ENCODE measurements around the gene AUTS2. TPM values are rescaled to one million over a fixed set of nuclear protein-coding genes. Genes with fewer than 3 reads are reported as not detected.
A peak's percentile ranks its signal among the peaks of the same experiment; 100 is the strongest.

Gene AUTS2
- polyA plus RNA-seq, 1 donor from 2014 or later, result 97.3 TPM

DNA sequence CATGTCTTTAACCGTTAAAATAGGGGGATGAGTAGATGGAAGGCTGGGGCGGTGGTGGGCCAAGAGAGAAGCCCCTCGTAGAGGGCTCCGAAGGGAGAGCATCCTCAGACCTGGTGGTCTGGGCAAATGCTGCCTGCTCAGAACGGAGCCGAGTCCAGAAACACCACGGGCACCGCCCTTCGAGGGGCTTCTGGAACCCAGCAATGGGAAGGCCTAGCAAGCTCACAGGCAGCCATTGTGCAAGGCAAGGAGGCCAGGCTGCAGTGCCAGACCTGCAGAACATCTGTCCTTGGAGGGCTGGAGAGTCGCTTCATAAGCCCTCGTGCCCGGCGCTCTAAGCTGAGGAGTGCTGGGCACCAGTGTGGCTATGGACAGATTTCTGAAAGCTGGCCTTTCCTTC, 889.6 kb downstream of the AUTS2 start:
- Histone ChIP-seq H3K27ac (ENCODE audit: low read length) (peak overlapping the region; percentile 64), H3K4me2 (ENCODE audit: low read length) (no peak overlapping the region), H3K9me3 (ENCODE audit: low read length) (no peaks in the 10 kb centered on the region), H3K9me2 (ENCODE audit: insufficient read depth, low read length) (no peaks in the 10 kb centered on the region), H4K20me1 (ENCODE audit: insufficient read depth) (no peaks in the 10 kb centered on the region), H3K36me3 (ENCODE audit: insufficient read depth, low read length) (no peaks in the 10 kb centered on the region), H3K27me3 (ENCODE audit: insufficient read depth, low read depth, low read length) (no peaks in the 10 kb centered on the region), H3K79me2 (replicated peaks; ENCODE audit: insufficient read depth, low read length) (no peaks in the 10 kb centered on the region), H2AFZ (ENCODE audit: low read depth, low read length) (no peak overlapping the region), H3K4me3 (ENCODE audit: low read length) (peak overlapping the region; percentile 37), H3F3A (ENCODE audit: insufficient read depth, low read length, poor library complexity, severe bottlenecking) (peaks cover 12% of the 10 kb centered on the region), H3K9ac (ENCODE audit: low read length) (peak overlapping the region; percentile 30)
- TF ChIP-seq RAD21 (conservative IDR thresholded peaks at IDR 0.05) (no peak), POLR2AphosphoS5 (IDR thresholded peaks at IDR 0.05) (no peak), EP300 (conservative IDR thresholded peaks at IDR 0.05; ENCODE audit: poor library complexity, severe bottlenecking) (no peak), MXI1 (conservative IDR thresholded peaks at IDR 0.05; ENCODE audit: poor library complexity, severe bottlenecking) (no peak), EZH2 (IDR thresholded peaks at IDR 0.05; ENCODE audit: borderline replicate concordance, insufficient read depth, low read length, poor library complexity, severe bottlenecking) (no peak), TAF1 (IDR thresholded peaks at IDR 0.05; ENCODE audit: low read depth) (no peak), SMC3 (conservative IDR thresholded peaks at IDR 0.05; ENCODE audit: poor library complexity) (no peak)
- TF ChIP-seq, protein P1, sequence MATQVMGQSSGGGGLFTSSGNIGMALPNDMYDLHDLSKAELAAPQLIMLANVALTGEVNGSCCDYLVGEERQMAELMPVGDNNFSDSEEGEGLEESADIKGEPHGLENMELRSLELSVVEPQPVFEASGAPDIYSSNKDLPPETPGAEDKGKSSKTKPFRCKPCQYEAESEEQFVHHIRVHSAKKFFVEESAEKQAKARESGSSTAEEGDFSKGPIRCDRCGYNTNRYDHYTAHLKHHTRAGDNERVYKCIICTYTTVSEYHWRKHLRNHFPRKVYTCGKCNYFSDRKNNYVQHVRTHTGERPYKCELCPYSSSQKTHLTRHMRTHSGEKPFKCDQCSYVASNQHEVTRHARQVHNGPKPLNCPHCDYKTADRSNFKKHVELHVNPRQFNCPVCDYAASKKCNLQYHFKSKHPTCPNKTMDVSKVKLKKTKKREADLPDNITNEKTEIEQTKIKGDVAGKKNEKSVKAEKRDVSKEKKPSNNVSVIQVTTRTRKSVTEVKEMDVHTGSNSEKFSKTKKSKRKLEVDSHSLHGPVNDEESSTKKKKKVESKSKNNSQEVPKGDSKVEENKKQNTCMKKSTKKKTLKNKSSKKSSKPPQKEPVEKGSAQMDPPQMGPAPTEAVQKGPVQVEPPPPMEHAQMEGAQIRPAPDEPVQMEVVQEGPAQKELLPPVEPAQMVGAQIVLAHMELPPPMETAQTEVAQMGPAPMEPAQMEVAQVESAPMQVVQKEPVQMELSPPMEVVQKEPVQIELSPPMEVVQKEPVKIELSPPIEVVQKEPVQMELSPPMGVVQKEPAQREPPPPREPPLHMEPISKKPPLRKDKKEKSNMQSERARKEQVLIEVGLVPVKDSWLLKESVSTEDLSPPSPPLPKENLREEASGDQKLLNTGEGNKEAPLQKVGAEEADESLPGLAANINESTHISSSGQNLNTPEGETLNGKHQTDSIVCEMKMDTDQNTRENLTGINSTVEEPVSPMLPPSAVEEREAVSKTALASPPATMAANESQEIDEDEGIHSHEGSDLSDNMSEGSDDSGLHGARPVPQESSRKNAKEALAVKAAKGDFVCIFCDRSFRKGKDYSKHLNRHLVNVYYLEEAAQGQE (IDR thresholded peaks at IDR 0.05; ENCODE audit: borderline replicate concordance), result no peak
- TF ChIP-seq, protein P2, sequence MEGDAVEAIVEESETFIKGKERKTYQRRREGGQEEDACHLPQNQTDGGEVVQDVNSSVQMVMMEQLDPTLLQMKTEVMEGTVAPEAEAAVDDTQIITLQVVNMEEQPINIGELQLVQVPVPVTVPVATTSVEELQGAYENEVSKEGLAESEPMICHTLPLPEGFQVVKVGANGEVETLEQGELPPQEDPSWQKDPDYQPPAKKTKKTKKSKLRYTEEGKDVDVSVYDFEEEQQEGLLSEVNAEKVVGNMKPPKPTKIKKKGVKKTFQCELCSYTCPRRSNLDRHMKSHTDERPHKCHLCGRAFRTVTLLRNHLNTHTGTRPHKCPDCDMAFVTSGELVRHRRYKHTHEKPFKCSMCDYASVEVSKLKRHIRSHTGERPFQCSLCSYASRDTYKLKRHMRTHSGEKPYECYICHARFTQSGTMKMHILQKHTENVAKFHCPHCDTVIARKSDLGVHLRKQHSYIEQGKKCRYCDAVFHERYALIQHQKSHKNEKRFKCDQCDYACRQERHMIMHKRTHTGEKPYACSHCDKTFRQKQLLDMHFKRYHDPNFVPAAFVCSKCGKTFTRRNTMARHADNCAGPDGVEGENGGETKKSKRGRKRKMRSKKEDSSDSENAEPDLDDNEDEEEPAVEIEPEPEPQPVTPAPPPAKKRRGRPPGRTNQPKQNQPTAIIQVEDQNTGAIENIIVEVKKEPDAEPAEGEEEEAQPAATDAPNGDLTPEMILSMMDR (IDR thresholded peaks at IDR 0.05; ENCODE audit: poor library complexity, severe bottlenecking), result no peak

DNA sequence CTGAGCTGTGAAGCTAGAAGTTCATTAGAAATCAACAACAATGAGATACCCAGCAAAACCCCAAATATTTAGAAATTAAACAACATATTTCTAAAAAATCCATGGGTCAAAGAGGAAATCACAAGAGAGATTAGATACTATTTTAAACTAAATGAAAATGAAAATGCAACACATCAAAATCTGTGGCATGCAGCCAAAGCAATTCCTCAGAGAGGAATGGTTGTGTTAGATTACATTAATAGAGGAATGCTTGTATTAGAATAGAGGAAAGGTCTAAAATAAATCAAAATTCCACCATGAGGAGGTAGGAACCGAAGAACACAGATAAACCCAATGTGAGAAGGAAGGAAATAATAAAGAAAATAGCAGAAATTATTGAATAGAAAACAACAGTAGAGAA, 891.5 kb downstream of the AUTS2 start:
- H3K36me3 ChIP-seq (ENCODE audit: insufficient read depth, low read length), result no peaks in the 10 kb centered on the region
- H2AFZ ChIP-seq (ENCODE audit: low read depth, low read length), result no peak overlapping the region
- peak overlapping the region; percentile 15 for H3K27ac ChIP-seq (ENCODE audit: low read length)
- no peaks in the 10 kb centered on the region for H3K27me3 ChIP-seq (ENCODE audit: insufficient read depth, low read depth, low read length)
- H3K9me2 ChIP-seq (ENCODE audit: insufficient read depth, low read length), result no peaks in the 10 kb centered on the region
- no peaks in the 10 kb centered on the region for H3K79me2 ChIP-seq (replicated peaks; ENCODE audit: insufficient read depth, low read length)
- H4K20me1 ChIP-seq (ENCODE audit: insufficient read depth), result no peaks in the 10 kb centered on the region
- no peak overlapping the region for H3K9ac ChIP-seq (ENCODE audit: low read length)
- no peak overlapping the region for H3K4me2 ChIP-seq (ENCODE audit: low read length)
- no peak for TF ChIP-seq POLR2AphosphoS5 (IDR thresholded peaks at IDR 0.05)
- TF ChIP-seq RAD21 (conservative IDR thresholded peaks at IDR 0.05), result no peak
- TF ChIP-seq EZH2 (IDR thresholded peaks at IDR 0.05; ENCODE audit: borderline replicate concordance, insufficient read depth, low read length, poor library complexity, severe bottlenecking), result no peak
- TF ChIP-seq MXI1 (conservative IDR thresholded peaks at IDR 0.05; ENCODE audit: poor library complexity, severe bottlenecking), result no peak
- TF ChIP-seq, protein P1 (IDR thresholded peaks at IDR 0.05; ENCODE audit: borderline replicate concordance), result no peak
- TF ChIP-seq, protein P2 (IDR thresholded peaks at IDR 0.05; ENCODE audit: poor library complexity, severe bottlenecking), result no peak
- no peak for TF ChIP-seq EP300 (conservative IDR thresholded peaks at IDR 0.05; ENCODE audit: poor library complexity, severe bottlenecking)
- no peak for TF ChIP-seq TAF1 (IDR thresholded peaks at IDR 0.05; ENCODE audit: low read depth)
- TF ChIP-seq SMC3 (conservative IDR thresholded peaks at IDR 0.05; ENCODE audit: poor library complexity), result no peak
- H3F3A ChIP-seq (ENCODE audit: insufficient read depth, low read length, poor library complexity, severe bottlenecking), result peaks cover 12% of the 10 kb centered on the region
- no peak overlapping the region for H3K4me3 ChIP-seq (ENCODE audit: low read length)
- no peaks in the 10 kb centered on the region for H3K9me3 ChIP-seq (ENCODE audit: low read length)
